Neural cell (in vitro differentiated cells): ENCODE measurements around the gene TRAF5. TPM values are rescaled to one million over a fixed set of nuclear protein-coding genes. Genes with fewer than 3 reads are reported as not detected.

Experiments
- H2AFZ ChIP-seq: fragments of 200-600, 300-800 bp; sonication (generic), shearing (Covaris generic); 2 replicates; pipeline ENCODE4 v1.6.0; 2014; ENCODE audit warnings: low read depth, mild to moderate bottlenecking, antibody characterized with exemption, low read length, moderate library complexity
- H3F3A ChIP-seq: fragments of 200-600 bp; shearing (Covaris generic); 2 replicates; pipeline ENCODE4 v1.6.1; 2016; ENCODE audit warnings: mild to moderate bottlenecking, moderate library complexity, mixed read lengths, antibody characterized with exemption, low read length; ENCODE audit not compliant: insufficient read depth, poor library complexity, severe bottlenecking
- H3K27ac ChIP-seq: fragments of 200-600, 300-800 bp; sonication (generic), shearing (Covaris generic); 2 replicates; pipeline ENCODE4 v1.5.1; 2014; ENCODE audit warnings: mild to moderate bottlenecking, low read length, moderate library complexity
- H3K27me3 ChIP-seq: fragments of 300-800, 200-600 bp; sonication (generic), shearing (Covaris generic); 2 replicates; pipeline ENCODE4 v1.6.0; 2014; ENCODE audit warnings: mild to moderate bottlenecking, low read depth, low read length, moderate library complexity; ENCODE audit not compliant: insufficient read depth
- H3K36me3 ChIP-seq: fragments of 300-800, 200-600 bp; sonication (generic), shearing (Covaris generic); 2 replicates; pipeline ENCODE4 v1.5.1; 2014; ENCODE audit warnings: mild to moderate bottlenecking, antibody characterized with exemption, low read length, moderate library complexity; ENCODE audit not compliant: insufficient read depth
- H3K4me2 ChIP-seq: fragments of 300-800, 200-600 bp; sonication (generic), shearing (Covaris generic); 2 replicates; pipeline ENCODE4 v1.6.0; 2014; ENCODE audit warnings: mild to moderate bottlenecking, low read length
- H3K4me3 ChIP-seq: fragments of 300-800, 200-600 bp; sonication (generic), shearing (Covaris generic); 2 replicates; pipeline ENCODE4 v1.5.1; 2014; ENCODE audit warnings: mild to moderate bottlenecking, low read length, moderate library complexity
- H3K79me2 ChIP-seq: fragments of 200-600 bp; shearing (Covaris generic); replicated peaks from 2 replicates; pipeline ENCODE4 v1.6.0; 2014; ENCODE audit warnings: mild to moderate bottlenecking, low read length, moderate library complexity; ENCODE audit not compliant: insufficient read depth
- H3K9ac ChIP-seq: fragments of 300-800, 200-600 bp; sonication (generic), shearing (Covaris generic); 2 replicates; pipeline ENCODE4 v1.6.1; 2016; ENCODE audit warnings: mild to moderate bottlenecking, low read length, mixed read lengths
- H3K9me2 ChIP-seq: fragments of 200-600 bp; shearing (Covaris generic); 2 replicates; pipeline ENCODE4 v1.6.1; 2016; ENCODE audit warnings: mild to moderate bottlenecking, low read length, mixed read lengths; ENCODE audit not compliant: insufficient read depth
- H3K9me3 ChIP-seq: fragments of 200-600, 300-800 bp; sonication (generic), shearing (Covaris generic); 2 replicates; pipeline ENCODE4 v1.6.1; 2016; ENCODE audit warnings: mild to moderate bottlenecking, mixed run types, low read length, moderate library complexity, mixed read lengths
- H4K20me1 ChIP-seq: fragments of 200-600 bp; shearing (Covaris generic); 2 replicates; pipeline ENCODE4 v1.6.1; 2016; ENCODE audit warnings: mild to moderate bottlenecking, mixed run types; ENCODE audit not compliant: insufficient read depth
- EP300 ChIP-seq: fragments of 450-650 bp; conservative IDR thresholded peaks from 2 replicates; pipeline ENCODE4 v1.6.1; 2014; ENCODE audit warnings: antibody characterized with exemption, mild to moderate bottlenecking, moderate library complexity; ENCODE audit not compliant: poor library complexity, severe bottlenecking
- EZH2 ChIP-seq: fragments of 200-600, 300-800 bp; shearing (Covaris generic), sonication (generic); IDR thresholded peaks from 2 replicates; pipeline ENCODE4 v1.6.1; 2014; ENCODE audit warnings: antibody characterized with exemption, low read length, borderline replicate concordance, mild to moderate bottlenecking; ENCODE audit not compliant: insufficient read depth, poor library complexity, severe bottlenecking
- MXI1 ChIP-seq: fragments of 450-650 bp; conservative IDR thresholded peaks from 2 replicates; pipeline ENCODE4 v1.6.1; 2014; ENCODE audit warnings: antibody characterized with exemption, mild to moderate bottlenecking; ENCODE audit not compliant: poor library complexity, severe bottlenecking
- POLR2AphosphoS5 ChIP-seq: IDR thresholded peaks from 2 replicates; pipeline ENCODE4 v1.6.1; 2012
- RAD21 ChIP-seq: fragments of 450-650 bp; conservative IDR thresholded peaks from 2 replicates; pipeline ENCODE4 v1.6.1; 2014; ENCODE audit warnings: antibody characterized with exemption, mild to moderate bottlenecking, moderate library complexity
- SMC3 ChIP-seq: fragments of 450-650 bp; conservative IDR thresholded peaks from 2 replicates; pipeline ENCODE4 v1.6.1; 2014; ENCODE audit warnings: antibody characterized with exemption, mild to moderate bottlenecking, moderate library complexity; ENCODE audit not compliant: poor library complexity
- TAF1 ChIP-seq: IDR thresholded peaks from 2 replicates; pipeline ENCODE4 v1.6.1; 2012; ENCODE audit warnings: low read depth
- polyA plus RNA-seq: library from polyadenylated mRNA; depleted of rRNA; stranded (reverse); fragments of >200 nt; gene quantifications from 2 replicates; pipeline ENCODE4 v1.2.3, GENCODE V29; 2014
- TF ChIP-seq, protein P1 (sequence below): fragments of 450-650 bp; IDR thresholded peaks from 2 replicates; pipeline ENCODE4 v1.5.1; 2014; ENCODE audit warnings: antibody characterized with exemption, mild to moderate bottlenecking, moderate library complexity; ENCODE audit not compliant: poor library complexity, severe bottlenecking
- TF ChIP-seq, protein P2 (sequence below): IDR thresholded peaks from 2 replicates; pipeline ENCODE4 v1.6.1; 2012; ENCODE audit warnings: borderline replicate concordance

Gene TRAF5
- polyA plus RNA-seq, 1 donor from 2014 or later = 0.69 TPM

DNA sequence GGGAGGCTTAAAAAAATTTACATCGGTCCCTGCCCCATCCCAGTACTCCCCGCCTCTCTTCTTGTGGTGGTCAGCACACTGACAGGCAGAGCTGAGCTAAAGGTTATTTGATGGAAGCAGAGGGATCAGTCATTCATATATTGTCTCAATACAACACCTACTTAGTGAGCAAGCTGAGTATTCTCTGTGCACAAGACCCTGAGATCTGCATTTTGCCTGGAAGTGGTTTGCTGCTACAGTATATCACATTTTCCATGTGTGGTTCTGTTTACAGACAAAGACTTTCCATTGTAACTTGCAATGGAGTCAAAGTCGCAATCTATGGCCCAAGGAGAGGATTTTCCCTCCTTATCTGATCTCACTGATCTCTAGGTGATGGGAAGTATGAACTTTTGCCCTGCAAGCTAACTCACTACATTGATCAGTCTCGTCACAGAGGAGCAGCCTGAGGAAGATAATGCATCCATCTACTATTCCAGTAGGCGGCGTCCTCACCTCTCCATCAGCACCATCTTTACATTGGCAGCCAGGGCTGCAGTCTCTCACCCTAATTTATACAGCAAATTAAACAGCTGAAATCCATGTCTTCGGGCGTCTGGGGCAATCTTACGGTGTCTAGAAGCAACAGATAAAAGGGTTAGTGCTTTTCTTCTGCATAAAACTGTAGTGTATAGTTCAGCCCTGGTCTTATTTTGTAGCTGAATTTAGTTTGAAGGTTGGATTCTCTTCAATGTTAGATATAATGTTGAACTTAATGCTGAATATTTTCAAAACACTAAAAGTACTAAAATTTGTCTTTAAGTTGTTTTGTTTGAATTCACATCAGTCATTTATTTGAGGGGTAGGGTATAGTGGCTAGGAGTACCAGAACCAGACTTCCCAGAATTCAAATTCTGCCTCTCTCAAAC is 3.2 kb upstream of the TRAF5 start:
- Histone ChIP-seq H3K36me3 (no peaks in the 10 kb centered on the region), H3K4me2 (no peak overlapping the region), H3K9me2 (no peaks in the 10 kb centered on the region), H3K9me3 (peaks cover 6% of the 10 kb centered on the region), H3K27me3 (peaks cover 25% of the 10 kb centered on the region), H2AFZ (no peak overlapping the region), H3K27ac (no peak overlapping the region), H4K20me1 (no peaks in the 10 kb centered on the region), H3K79me2 (no peaks in the 10 kb centered on the region), H3K4me3 (no peak overlapping the region), H3F3A (no peaks in the 10 kb centered on the region), H3K9ac (no peak overlapping the region)
- TF ChIP-seq, protein P1, sequence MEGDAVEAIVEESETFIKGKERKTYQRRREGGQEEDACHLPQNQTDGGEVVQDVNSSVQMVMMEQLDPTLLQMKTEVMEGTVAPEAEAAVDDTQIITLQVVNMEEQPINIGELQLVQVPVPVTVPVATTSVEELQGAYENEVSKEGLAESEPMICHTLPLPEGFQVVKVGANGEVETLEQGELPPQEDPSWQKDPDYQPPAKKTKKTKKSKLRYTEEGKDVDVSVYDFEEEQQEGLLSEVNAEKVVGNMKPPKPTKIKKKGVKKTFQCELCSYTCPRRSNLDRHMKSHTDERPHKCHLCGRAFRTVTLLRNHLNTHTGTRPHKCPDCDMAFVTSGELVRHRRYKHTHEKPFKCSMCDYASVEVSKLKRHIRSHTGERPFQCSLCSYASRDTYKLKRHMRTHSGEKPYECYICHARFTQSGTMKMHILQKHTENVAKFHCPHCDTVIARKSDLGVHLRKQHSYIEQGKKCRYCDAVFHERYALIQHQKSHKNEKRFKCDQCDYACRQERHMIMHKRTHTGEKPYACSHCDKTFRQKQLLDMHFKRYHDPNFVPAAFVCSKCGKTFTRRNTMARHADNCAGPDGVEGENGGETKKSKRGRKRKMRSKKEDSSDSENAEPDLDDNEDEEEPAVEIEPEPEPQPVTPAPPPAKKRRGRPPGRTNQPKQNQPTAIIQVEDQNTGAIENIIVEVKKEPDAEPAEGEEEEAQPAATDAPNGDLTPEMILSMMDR = peak; percentile 75
- TF ChIP-seq SMC3 (peak; percentile 76), EZH2 (no peak), RAD21 (peak; percentile 74), MXI1 (no peak), POLR2AphosphoS5 (no peak), TAF1 (no peak), EP300 (no peak)
- TF ChIP-seq, protein P2, sequence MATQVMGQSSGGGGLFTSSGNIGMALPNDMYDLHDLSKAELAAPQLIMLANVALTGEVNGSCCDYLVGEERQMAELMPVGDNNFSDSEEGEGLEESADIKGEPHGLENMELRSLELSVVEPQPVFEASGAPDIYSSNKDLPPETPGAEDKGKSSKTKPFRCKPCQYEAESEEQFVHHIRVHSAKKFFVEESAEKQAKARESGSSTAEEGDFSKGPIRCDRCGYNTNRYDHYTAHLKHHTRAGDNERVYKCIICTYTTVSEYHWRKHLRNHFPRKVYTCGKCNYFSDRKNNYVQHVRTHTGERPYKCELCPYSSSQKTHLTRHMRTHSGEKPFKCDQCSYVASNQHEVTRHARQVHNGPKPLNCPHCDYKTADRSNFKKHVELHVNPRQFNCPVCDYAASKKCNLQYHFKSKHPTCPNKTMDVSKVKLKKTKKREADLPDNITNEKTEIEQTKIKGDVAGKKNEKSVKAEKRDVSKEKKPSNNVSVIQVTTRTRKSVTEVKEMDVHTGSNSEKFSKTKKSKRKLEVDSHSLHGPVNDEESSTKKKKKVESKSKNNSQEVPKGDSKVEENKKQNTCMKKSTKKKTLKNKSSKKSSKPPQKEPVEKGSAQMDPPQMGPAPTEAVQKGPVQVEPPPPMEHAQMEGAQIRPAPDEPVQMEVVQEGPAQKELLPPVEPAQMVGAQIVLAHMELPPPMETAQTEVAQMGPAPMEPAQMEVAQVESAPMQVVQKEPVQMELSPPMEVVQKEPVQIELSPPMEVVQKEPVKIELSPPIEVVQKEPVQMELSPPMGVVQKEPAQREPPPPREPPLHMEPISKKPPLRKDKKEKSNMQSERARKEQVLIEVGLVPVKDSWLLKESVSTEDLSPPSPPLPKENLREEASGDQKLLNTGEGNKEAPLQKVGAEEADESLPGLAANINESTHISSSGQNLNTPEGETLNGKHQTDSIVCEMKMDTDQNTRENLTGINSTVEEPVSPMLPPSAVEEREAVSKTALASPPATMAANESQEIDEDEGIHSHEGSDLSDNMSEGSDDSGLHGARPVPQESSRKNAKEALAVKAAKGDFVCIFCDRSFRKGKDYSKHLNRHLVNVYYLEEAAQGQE = no peak

DNA sequence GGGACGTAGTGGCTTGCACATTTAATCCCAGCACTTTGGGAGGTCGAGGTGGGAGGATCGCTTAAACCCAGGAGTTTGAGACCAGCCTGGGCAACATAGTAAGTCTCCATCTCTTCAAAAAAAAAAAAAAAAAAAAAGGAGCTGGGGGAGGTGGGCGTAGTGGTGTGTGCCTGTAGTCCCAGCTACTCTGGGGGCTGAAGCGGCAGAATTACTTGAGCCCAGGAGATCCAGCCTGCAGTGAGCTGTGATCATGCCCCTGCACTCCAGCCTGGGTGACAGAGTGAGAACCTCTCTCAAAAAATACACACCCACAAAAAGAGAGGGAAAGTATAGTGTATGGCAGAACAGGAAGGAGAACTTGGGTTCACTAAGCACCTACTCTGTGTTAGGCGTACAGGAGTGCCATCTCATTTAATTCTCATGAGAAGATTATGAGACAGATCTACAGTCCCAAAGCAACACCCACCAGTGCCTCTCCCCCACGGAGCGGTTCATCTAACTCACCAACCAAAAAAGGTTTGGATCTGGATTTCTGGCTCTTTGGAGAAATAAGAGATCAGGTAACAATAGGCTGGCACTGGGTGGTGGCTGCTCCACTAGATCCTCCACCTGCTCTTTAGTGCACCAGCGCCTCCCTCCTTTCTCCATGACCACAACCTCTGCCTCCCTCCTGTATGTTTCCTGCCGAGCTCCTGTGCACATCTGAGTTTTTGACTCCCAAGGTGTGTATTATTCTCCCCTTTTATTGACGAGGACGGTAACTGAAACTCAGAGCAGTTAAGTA is 1.4 kb upstream of the TRAF5 start:
- Histone ChIP-seq H3K4me2 (no peak overlapping the region), H3K79me2 (no peaks in the 10 kb centered on the region), H3K4me3 (no peak overlapping the region), H4K20me1 (no peaks in the 10 kb centered on the region), H3K9me2 (no peaks in the 10 kb centered on the region), H3K36me3 (no peaks in the 10 kb centered on the region), H2AFZ (no peak overlapping the region), H3F3A (no peaks in the 10 kb centered on the region), H3K27ac (no peak overlapping the region), H3K9me3 (peaks cover 6% of the 10 kb centered on the region), H3K9ac (no peak overlapping the region), H3K27me3 (peaks cover 25% of the 10 kb centered on the region)
- TF ChIP-seq, protein P2 = no peak
- no peak for TF ChIP-seq EP300
- TF ChIP-seq RAD21 = no peak
- TF ChIP-seq SMC3 = no peak
- TF ChIP-seq TAF1 = no peak
- TF ChIP-seq, protein P1 = no peak
- no peak for TF ChIP-seq EZH2
- no peak for TF ChIP-seq POLR2AphosphoS5
- no peak for TF ChIP-seq MXI1
